ENCODE data around the gene MR1.
"Not testable (repeated sequence)": the region's sequence is repeated elsewhere in the genome, so short reads cannot be mapped to it uniquely, and the experiment has no call there.

Gene MR1

GRCh38 chr1:181028615-181029014, 5.2 kb upstream of the MR1 start:
- in situ Hi-C loops (cut with MboI; ENCODE audit: low sequenced_read_pairs): no loop called here

- in situ Hi-C loops (cut with MboI; ENCODE audit: low sequenced_read_pairs): no loop called here
Observed at GRCh38 chr1:181032535-181032934, 1.2 kb upstream of the MR1 start.

- in situ Hi-C loops (cut with MboI; ENCODE audit: low sequenced_read_pairs): no loop called here
Observed at GRCh38 chr1:181033128-181033798, 520 bp upstream of the MR1 start.

- in situ Hi-C loops (cut with MboI; ENCODE audit: low sequenced_read_pairs): loop anchor here (5.0 kb wide), 1 partner anchor 107 kb away; no protein-coding TSS in a partner anchor
Observed at GRCh38 chr1:181035210-181035609, 1.4 kb downstream of the MR1 start.

- in situ Hi-C loops (cut with MboI; ENCODE audit: low sequenced_read_pairs): loop anchor here (5.0 kb wide), 1 partner anchor 106 kb away; no protein-coding TSS in a partner anchor
Observed at GRCh38 chr1:181036107-181036836, 2.5 kb downstream of the MR1 start.

- in situ Hi-C loops (cut with MboI; ENCODE audit: low sequenced_read_pairs): loop anchor here (5.0 kb wide), 1 partner anchor 105 kb away; no protein-coding TSS in a partner anchor
Observed at GRCh38 chr1:181037386-181037785, 3.6 kb downstream of the MR1 start.

- in situ Hi-C loops (cut with MboI; ENCODE audit: low sequenced_read_pairs): loop anchor here (5.0 kb wide), 1 partner anchor 104 kb away; no protein-coding TSS in a partner anchor
Observed at GRCh38 chr1:181038399-181038873, 4.7 kb downstream of the MR1 start.

GRCh38 chr1:181040284-181040865, 6.6 kb downstream of the MR1 start:
- in situ Hi-C loops (cut with MboI; ENCODE audit: low sequenced_read_pairs): no loop called here

- in situ Hi-C loops (cut with MboI; ENCODE audit: low sequenced_read_pairs): no loop called here
Observed at GRCh38 chr1:181043025-181043888, 9.5 kb downstream of the MR1 start.

- in situ Hi-C loops (cut with MboI; ENCODE audit: low sequenced_read_pairs): no loop called here
Observed at GRCh38 chr1:181044449-181044966, 10.7 kb downstream of the MR1 start.

GRCh38 chr1:181045946-181046345, 12.2 kb downstream of the MR1 start:
- in situ Hi-C loops (cut with MboI; ENCODE audit: low sequenced_read_pairs): not testable (repeated sequence)

GRCh38 chr1:181049378-181049777, 15.6 kb downstream of the MR1 start:
- in situ Hi-C loops (cut with MboI; ENCODE audit: low sequenced_read_pairs): no loop called here

GRCh38 chr1:181050922-181051321, 17.1 kb downstream of the MR1 start:
- in situ Hi-C loops (cut with MboI; ENCODE audit: low sequenced_read_pairs): no loop called here

GRCh38 chr1:181056560-181056959, 22.8 kb downstream of the MR1 start:
- in situ Hi-C loops (cut with MboI; ENCODE audit: low sequenced_read_pairs): no loop called here

GRCh38 chr1:181057079-181057478, 23.3 kb downstream of the MR1 start:
- in situ Hi-C loops (cut with MboI; ENCODE audit: low sequenced_read_pairs): no loop called here

- in situ Hi-C loops (cut with MboI; ENCODE audit: low sequenced_read_pairs): no loop called here
Observed at GRCh38 chr1:181059435-181059834, 25.7 kb downstream of the MR1 start.

- in situ Hi-C loops (cut with MboI; ENCODE audit: low sequenced_read_pairs): no loop called here
Observed at GRCh38 chr1:181060066-181060465, 26.3 kb downstream of the MR1 start.

GRCh38 chr1:181060947-181061346, 27.2 kb downstream of the MR1 start:
- in situ Hi-C loops (cut with MboI; ENCODE audit: low sequenced_read_pairs): not testable (repeated sequence)

- in situ Hi-C loops (cut with MboI; ENCODE audit: low sequenced_read_pairs): no loop called here
Observed at GRCh38 chr1:181061487-181061886, 27.7 kb downstream of the MR1 start.

Data from HL-60/S4 (cell line).